Liver (tissue), 9 donors: ENCODE measurements around the gene ZNF280D. TPM values are rescaled to one million over a fixed set of nuclear protein-coding genes. Genes with fewer than 3 reads are reported as not detected.

Source experiments
- DNase-seq: peaks from one replicate; pipeline ENCODE4 v3.0.0-alpha.2; 2017; ENCODE audit warnings: low spot score
- H3K27ac ChIP-seq, 2 donors: one replicate each; pipeline ENCODE4 v1.7.0; 2013; ENCODE audit warnings: inconsistent platforms in 2 of 2, low read length in 2 of 2, control low read depth in 1 of 2, low read depth in 1 of 2, mild to moderate bottlenecking in 1 of 2
- H3K27me3 ChIP-seq, 4 donors: one replicate each; pipeline versions ENCODE4 v1.6.1 to v1.7.0; 2013; ENCODE audit warnings: low read length in 3 of 4, inconsistent platforms in 1 of 4, mild to moderate bottlenecking in 1 of 4, moderate library complexity in 1 of 4; ENCODE audit not compliant: control insufficient read depth in 4 of 4, insufficient read depth in 4 of 4
- H3K36me3 ChIP-seq, 4 donors: one replicate each; pipeline versions ENCODE4 v1.6.1 to v1.7.0; 2013; ENCODE audit warnings: low read length in 3 of 4, mild to moderate bottlenecking in 3 of 4, low read depth in 1 of 4, moderate library complexity in 1 of 4; ENCODE audit not compliant: control insufficient read depth in 4 of 4, insufficient read depth in 3 of 4
- H3K4me1 ChIP-seq, 4 donors: one replicate each; pipeline versions ENCODE4 v1.6.1 to v1.7.0; 2013; ENCODE audit warnings: low read length in 3 of 4, mild to moderate bottlenecking in 3 of 4, moderate library complexity in 1 of 4; ENCODE audit not compliant: control insufficient read depth in 4 of 4, insufficient read depth in 4 of 4
- H3K4me3 ChIP-seq, 3 donors: one replicate each; pipeline versions ENCODE4 v1.6.1 to v1.7.0; 2013; ENCODE audit warnings: low read length in 3 of 3, control low read depth in 1 of 3, low read depth in 1 of 3, mild to moderate bottlenecking in 1 of 3
- H3K9ac ChIP-seq, 2 donors: one replicate each; pipeline ENCODE4 v1.7.0; 2013; ENCODE audit warnings: low read length in 2 of 2, mild to moderate bottlenecking in 2 of 2, moderate library complexity in 2 of 2, control low read depth in 1 of 2, low read depth in 1 of 2
- H3K9me3 ChIP-seq, 4 donors: one replicate each; pipeline versions ENCODE4 v1.6.1 to v1.7.0; 2013; ENCODE audit warnings: low read length in 3 of 4; ENCODE audit not compliant: control insufficient read depth in 4 of 4
- EGR1 ChIP-seq, 2 donors: IDR thresholded peaks; 2 replicates each; pipeline ENCODE4 v1.6.1; 2016 to 2018; ENCODE audit warnings: antibody characterized with exemption in 2 of 2, low read depth in 2 of 2
- FOXA1 ChIP-seq: IDR thresholded peaks from 2 replicates; pipeline ENCODE4 v1.6.1; 2016; ENCODE audit warnings: antibody characterized with exemption
- FOXA2 ChIP-seq: IDR thresholded peaks from 2 replicates; pipeline ENCODE4 v1.6.1; 2016; ENCODE audit warnings: antibody characterized with exemption
- GABPA ChIP-seq, 2 donors: IDR thresholded peaks in 1 of 2; conservative IDR thresholded peaks in 1 of 2; 2 replicates each; pipeline ENCODE4 v1.6.1; 2016; ENCODE audit warnings: antibody characterized with exemption in 2 of 2, mild to moderate bottlenecking in 1 of 2, moderate library complexity in 1 of 2
- HNF4G ChIP-seq: IDR thresholded peaks from 2 replicates; pipeline ENCODE4 v1.6.1; 2016; ENCODE audit warnings: antibody characterized with exemption
- JUND ChIP-seq, 2 donors: IDR thresholded peaks; 2 replicates each; pipeline ENCODE4 v1.6.1; 2016; ENCODE audit warnings: antibody characterized with exemption in 2 of 2
- RAD21 ChIP-seq, 2 donors: IDR thresholded peaks; 2 replicates each; pipeline ENCODE4 v1.6.1; 2016; ENCODE audit warnings: antibody characterized with exemption in 2 of 2, mild to moderate bottlenecking in 2 of 2
- RXRA ChIP-seq, 2 donors: IDR thresholded peaks; 2 replicates each; pipeline ENCODE4 v1.6.1; 2017 to 2018; ENCODE audit warnings: antibody characterized with exemption in 2 of 2, mild to moderate bottlenecking in 1 of 2
- TAF1 ChIP-seq: conservative IDR thresholded peaks from 2 replicates; pipeline ENCODE4 v1.6.1; 2016; ENCODE audit warnings: antibody characterized with exemption, mild to moderate bottlenecking
- YY1 ChIP-seq: IDR thresholded peaks from 2 replicates; pipeline ENCODE4 v1.6.1; 2016; ENCODE audit warnings: antibody characterized with exemption, mild to moderate bottlenecking
- ZBTB33 ChIP-seq: IDR thresholded peaks from 2 replicates; pipeline ENCODE4 v1.6.1; 2016; ENCODE audit warnings: antibody characterized with exemption
- WGBS: extraction: QIAGEN DNeasy Blood & Tissue Kit; methylation state at CpG from one replicate; pipeline ENCODE4 v1.1.7; 2013; 5-methylcytosine and 5-hydroxymethylcytosine counted together
- polyA plus RNA-seq, 2 donors: library from polyadenylated mRNA; stranded (reverse) in 1 of 2; unstranded in 1 of 2; fragments of 200-250 nt in 1 of 2; fragments of >200 nt in 1 of 2; fragmentation: Nextera tagmentation in 1 of 2; extraction: Ambion mirVana in 1 of 2; gene quantifications; one replicate each; pipeline versions ENCODE4 v1.2.1 to v1.2.3, GENCODE V29; 2013 to 2015
- total RNA-seq, 2 donors: library from RNA; depleted of rRNA; stranded (reverse); fragments of >200 nt; gene quantifications; one replicate each; pipeline ENCODE4 v1.2.3, GENCODE V29; 2014
- TF ChIP-seq, protein P1 (sequence below): IDR thresholded peaks from 2 replicates; pipeline ENCODE4 v1.6.1; 2016; ENCODE audit warnings: antibody characterized with exemption
- TF ChIP-seq, protein P2 (sequence below): fragments of 150-350 bp; IDR thresholded peaks from 2 replicates; pipeline ENCODE4 v1.5.1; 2017; ENCODE audit warnings: improper control_type of control experiment, low read depth, low read length; ENCODE audit not compliant: missing input control
- donor health status: healthy.
- donor health status: healthy.
- donor health status: healthy.
- donor health status: healthy.
- donor health status: healthy.

Gene ZNF280D
- total and polyA plus RNA-seq, 4 donors = 5.2 to 32.6 (median 18.9) TPM

- Histone ChIP-seq H3K27me3 (no peaks in the 10 kb centered on the region), H3K9me3 (no peaks in the 10 kb centered on the region), H3K36me3 (peaks cover 1 to 32% (median 8%) of the 10 kb centered on the region in 4 donors), H3K9ac (no peak overlapping the region), H3K4me3 (no peak overlapping the region), H3K27ac (no peak overlapping the region), H3K4me1 (peaks cover 0 to 2% (median 0%) of the 10 kb centered on the region in 4 donors)
- no peak for TF ChIP-seq GABPA (IDR thresholded peaks at IDR 0.05 in 1 of 2, conservative IDR thresholded peaks at IDR 0.05 in 1 of 2)
- TF ChIP-seq FOXA2 = no peak
- TF ChIP-seq RXRA (IDR thresholded peaks at IDR 0.05) = no peak
- no peak for TF ChIP-seq EGR1 (IDR thresholded peaks at IDR 0.05; ENCODE audit: low read depth in 2 of 2)
- no peak for TF ChIP-seq FOXA1
- TF ChIP-seq RAD21 (IDR thresholded peaks at IDR 0.05) = no peak
- no peak for TF ChIP-seq TAF1
- TF ChIP-seq, protein P1, sequence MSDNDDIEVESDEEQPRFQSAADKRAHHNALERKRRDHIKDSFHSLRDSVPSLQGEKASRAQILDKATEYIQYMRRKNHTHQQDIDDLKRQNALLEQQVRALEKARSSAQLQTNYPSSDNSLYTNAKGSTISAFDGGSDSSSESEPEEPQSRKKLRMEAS = no peak
- TF ChIP-seq HNF4G = no peak
- 95% methylated on average over 1 of the region's 1 CpG for WGBS
- DNase-seq = no peak
Observed at GRCh38 chr15:56677271-56677670, 56.0 kb downstream of the ZNF280D start.

- peaks cover 1 to 32% (median 8%) of the 10 kb centered on the region in 4 donors for H3K36me3 ChIP-seq
- no peaks in the 10 kb centered on the region for H3K9me3 ChIP-seq
- no peak overlapping the region for H3K27ac ChIP-seq
- 92% methylated on average over 1 of the region's 1 CpG for WGBS
- no peak for DNase-seq
- TF ChIP-seq TAF1 (no peak), GABPA (IDR thresholded peaks at IDR 0.05 in 1 of 2, conservative IDR thresholded peaks at IDR 0.05 in 1 of 2) (no peak), ZBTB33 (no peak), JUND (IDR thresholded peaks at IDR 0.05) (no peak), RXRA (IDR thresholded peaks at IDR 0.05) (no peak), YY1 (no peak)
- TF ChIP-seq, protein P2, sequence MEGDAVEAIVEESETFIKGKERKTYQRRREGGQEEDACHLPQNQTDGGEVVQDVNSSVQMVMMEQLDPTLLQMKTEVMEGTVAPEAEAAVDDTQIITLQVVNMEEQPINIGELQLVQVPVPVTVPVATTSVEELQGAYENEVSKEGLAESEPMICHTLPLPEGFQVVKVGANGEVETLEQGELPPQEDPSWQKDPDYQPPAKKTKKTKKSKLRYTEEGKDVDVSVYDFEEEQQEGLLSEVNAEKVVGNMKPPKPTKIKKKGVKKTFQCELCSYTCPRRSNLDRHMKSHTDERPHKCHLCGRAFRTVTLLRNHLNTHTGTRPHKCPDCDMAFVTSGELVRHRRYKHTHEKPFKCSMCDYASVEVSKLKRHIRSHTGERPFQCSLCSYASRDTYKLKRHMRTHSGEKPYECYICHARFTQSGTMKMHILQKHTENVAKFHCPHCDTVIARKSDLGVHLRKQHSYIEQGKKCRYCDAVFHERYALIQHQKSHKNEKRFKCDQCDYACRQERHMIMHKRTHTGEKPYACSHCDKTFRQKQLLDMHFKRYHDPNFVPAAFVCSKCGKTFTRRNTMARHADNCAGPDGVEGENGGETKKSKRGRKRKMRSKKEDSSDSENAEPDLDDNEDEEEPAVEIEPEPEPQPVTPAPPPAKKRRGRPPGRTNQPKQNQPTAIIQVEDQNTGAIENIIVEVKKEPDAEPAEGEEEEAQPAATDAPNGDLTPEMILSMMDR = no peak
- no peak overlapping the region for H3K4me3 ChIP-seq
- H3K27me3 ChIP-seq = no peaks in the 10 kb centered on the region
- peaks cover 0 to 2% (median 0%) of the 10 kb centered on the region in 4 donors for H3K4me1 ChIP-seq
- H3K9ac ChIP-seq = no peak overlapping the region
Observed at GRCh38 chr15:56675930-56676329, 57.4 kb downstream of the ZNF280D start.

DNA sequence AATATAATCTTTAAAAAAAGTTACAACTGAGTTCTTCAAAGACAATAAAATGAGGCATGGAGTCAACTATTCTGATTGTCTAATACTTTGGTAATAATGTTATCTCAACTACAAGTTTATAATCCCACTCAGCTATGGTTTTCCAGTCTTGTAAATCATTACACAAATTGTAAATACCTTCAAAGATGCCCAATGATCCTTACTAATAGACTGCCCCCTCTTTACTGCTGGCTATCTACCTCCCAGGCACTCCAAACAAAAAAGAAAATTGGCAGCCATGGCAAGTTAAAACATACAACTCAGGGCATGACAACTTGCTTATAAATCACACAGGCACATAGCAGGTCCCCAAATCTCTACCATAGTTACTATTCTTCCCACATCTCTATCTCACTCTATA lies 58.5 kb downstream of the ZNF280D start:
- Histone ChIP-seq H3K36me3 (peaks cover 1 to 35% (median 9%) of the 10 kb centered on the region in 4 donors), H3K4me1 (peaks cover 0 to 2% (median 0%) of the 10 kb centered on the region in 4 donors), H3K27ac (no peak overlapping the region), H3K4me3 (no peak overlapping the region), H3K9me3 (no peaks in the 10 kb centered on the region), H3K27me3 (no peaks in the 10 kb centered on the region), H3K9ac (no peak overlapping the region)
- TF ChIP-seq, protein P1 = no peak
- no peak for DNase-seq
